HK-2 (cell line): ENCODE measurements around the gene ZNF598.

Experiments
- DNase-seq: peaks from one replicate; pipeline ENCODE4 v3.0.0-alpha.2; 2018; ENCODE audit not compliant: unreplicated experiment

Gene ZNF598

GRCh38 chr16:2006317-2006716 lies 3.3 kb downstream of the ZNF598 start:
- DNase-seq, result no peak

- DNase-seq, result no peak
Observed at GRCh38 chr16:2005646-2006045, 4.0 kb downstream of the ZNF598 start.

- no peak for DNase-seq
Observed at GRCh38 chr16:2004795-2005517, 4.7 kb downstream of the ZNF598 start.

DNA sequence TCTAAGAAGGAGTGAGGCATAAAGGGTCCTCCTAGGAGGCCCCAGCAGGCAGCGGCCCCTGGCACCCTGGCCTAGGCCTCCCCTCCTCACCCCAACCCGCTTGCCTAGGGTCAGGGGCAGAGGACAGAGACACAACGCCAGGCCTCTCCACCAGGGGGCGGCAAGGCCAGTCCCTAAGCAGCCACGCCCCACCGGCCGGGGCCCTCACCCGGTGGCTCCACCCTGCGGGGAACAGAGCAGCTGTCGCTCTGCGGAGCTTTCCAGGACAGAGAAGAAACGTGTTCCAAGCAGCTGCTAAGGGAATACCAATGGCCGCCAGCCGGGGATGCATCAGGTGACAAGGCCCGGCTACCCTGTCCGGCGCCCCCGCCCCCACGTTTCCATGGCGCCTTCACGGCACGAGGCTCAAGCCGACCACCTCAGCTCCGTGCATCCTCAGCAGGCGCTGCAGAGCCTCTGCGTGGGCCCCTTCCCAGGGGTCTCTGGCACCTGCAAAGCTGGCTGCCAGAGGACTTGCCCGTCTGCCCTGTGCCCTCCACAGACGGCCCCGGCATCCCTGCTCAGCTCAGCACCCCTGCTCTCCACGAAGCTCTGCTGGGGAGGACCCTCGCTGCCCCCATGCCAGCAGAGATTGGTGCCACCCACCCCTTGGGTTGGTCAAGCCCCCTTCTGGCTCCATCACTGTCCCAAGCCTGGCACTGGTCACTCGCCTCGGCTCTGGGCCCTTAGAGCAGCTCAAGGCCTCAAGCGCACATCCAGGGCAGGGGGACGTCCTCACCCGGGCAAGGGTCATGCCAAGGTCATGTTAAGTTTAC lies 5.6 kb downstream of the ZNF598 start:
- DNase-seq, result peak; percentile 61

DNA sequence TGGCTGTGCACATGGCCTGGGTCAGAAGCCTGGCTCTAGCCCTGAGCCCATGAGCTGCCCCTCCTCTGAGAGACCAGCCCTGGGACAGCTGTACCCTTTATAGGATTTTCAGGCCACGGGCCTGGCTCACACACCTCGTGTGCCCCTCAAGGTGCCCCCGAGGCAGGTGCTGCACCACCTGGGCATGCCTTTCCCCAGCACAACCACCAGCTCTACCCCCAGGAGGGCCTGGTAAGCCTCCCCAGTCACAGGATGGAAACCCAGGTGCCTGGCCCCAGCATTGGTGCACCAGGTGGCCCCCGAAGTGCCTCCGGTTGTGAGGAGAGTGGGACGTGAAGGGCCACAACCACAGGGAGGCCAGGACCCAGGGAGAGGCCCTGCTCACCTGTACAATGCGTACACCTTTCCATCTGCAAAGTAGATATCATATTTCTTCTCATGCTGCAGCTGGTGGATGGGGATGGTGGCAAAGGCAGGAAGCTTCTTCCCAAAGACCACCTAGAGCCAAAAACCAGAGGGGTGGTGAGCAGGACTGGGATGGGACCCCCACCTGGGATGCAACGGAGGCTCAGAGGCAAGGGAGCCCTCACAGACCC lies 6.3 kb downstream of the ZNF598 start:
- no peak for DNase-seq

GRCh38 chr16:2002406-2003230 lies 7.0 kb downstream of the ZNF598 start:
- no peak for DNase-seq

DNA sequence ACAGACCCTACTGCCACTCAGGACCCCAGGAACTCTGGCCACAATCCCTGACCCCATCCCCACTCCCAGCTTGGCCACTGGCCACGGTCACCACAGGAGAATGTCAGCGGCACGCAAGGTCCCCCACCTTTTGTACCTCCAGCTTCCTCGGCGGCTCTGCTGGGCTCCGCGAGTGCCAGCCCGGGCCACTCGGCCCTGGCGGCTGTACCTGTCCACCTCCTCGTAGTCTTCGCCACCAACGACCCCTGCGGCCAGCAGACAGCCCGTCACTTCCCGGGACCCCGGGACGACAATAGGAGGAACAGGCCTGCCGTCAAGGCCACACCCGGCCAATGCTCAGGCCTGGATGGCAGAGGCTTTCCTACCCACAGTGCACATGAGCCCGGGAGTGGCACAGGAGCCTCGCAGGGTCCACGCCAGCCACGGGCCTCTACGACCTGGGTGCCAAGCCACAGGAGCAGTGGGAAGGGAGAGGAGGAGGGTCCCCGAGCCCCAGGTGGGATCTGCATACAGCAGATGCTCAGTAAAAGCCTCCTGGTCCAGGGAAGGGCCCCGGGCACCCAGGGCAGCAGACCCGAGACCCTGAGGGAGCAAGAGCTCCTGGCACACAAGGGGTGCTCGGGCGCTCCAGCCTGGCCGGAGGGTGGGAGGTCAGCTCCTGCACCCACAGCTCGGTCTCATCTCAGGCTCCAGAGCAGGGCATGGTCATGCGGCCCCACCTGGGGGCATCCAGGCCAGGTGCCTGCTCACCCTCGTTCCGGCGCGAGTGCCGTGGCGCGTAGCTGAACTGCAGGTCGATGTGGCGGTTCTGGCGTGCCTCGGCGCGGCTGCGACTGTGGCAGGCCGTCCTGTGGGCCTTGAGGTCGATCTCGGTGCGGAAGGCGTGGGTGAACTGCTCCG lies 7.9 kb downstream of the ZNF598 start:
- DNase-seq, result no peak

DNA sequence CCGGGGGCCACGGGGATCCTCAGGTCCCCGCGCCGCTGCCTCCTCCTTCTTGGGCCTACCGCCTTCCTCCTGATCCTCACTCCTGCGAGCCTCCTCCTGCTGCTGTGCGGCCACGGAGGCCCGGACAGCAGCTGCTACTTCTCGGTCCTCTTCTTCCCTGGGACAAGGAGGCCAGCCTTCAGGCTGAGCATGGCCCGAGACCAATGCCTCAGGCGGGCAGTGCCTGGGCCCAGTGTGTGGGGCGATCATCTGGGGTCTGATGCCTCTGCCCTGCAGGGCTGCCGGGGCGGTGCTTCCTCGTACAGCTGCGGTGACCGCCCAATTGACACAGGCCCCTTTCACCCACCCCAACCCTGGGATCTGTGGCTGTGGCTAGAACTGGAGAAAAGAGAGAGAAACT lies 8.6 kb downstream of the ZNF598 start:
- DNase-seq, result no peak

DNA sequence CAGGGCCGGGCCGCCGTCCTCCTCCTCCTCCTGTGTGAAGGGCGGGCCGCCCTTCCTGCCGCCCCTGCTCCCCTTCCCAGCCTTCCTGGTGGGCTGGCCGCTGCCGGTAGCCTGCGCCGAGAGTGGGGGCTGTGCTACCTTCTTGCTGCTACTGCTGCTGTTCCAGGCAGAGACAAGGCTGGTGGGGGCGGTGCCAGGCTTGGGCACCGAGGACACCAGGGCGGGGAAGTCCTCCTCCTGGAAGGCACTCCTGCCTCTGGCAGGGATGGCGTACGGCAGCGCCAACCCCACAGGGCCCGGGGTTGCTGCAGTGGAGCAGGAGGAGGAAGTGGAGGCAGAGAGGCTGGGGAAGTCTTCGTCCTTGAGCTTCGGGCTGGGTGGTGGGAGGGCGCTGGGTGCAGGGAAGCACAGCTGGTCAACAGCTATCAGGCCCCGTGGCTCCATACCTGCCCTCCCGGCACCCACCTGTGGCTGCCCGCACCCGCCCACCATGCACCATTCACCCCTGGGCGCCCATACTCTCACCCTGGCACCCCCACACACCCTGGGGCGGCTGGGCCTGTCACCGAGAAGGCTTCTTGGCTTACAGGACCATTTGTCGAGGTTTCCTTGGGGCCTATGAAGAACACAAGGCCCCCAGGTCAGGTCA lies 9.6 kb downstream of the ZNF598 start:
- no peak for DNase-seq

DNA sequence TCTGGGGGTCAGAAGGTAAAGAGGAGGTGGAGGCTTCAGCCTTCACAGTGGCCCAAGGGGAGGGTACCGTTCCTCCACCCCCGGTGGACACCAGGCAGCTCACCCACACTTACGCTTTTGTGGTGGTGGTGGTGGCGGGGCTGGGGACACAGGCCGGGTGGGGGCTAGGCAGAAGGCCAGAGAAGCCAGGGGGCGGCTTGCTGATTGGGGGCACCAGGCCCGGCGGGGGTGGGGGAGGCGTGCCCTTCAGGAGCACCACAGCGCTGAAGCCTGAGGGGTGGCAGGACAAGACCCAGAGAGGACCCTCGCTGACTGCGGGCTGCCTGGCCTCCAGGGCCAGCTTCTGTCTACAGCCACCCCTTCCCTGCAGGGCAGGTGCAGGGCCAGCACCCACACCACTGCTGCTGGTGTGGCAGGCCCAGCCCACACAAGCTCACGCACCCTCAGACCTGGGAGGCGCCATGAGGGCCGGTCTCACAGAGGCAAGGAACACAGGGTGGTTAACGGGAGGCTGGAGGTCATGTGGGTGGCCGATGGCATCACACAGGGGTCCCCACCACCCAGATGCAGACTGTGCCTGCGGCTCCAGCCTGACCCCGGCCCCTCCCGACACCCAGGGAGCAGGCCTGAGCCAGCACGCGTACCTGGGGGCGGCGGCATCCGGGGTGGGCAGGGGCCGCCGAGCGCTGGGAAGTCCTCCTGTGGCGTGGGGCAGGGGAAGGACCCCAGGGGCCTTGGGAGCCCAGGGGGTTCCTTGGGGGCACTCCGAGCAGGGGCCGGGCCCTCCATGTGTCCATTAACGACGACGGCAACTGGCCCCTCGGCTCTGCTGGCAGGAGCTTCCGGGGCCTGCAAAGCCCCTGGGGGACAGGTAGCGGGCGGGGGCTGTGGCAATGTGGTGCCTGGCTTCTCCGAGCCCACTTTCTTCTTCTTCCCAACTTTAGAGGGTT lies 10.5 kb downstream of the ZNF598 start:
- DNase-seq, result no peak

- DNase-seq, result no peak
Observed at GRCh38 chr16:1998360-1998835, 11.2 kb downstream of the ZNF598 start.

- no peak for DNase-seq
Observed at GRCh38 chr16:1997494-1998359, 11.9 kb downstream of the ZNF598 start.

DNA sequence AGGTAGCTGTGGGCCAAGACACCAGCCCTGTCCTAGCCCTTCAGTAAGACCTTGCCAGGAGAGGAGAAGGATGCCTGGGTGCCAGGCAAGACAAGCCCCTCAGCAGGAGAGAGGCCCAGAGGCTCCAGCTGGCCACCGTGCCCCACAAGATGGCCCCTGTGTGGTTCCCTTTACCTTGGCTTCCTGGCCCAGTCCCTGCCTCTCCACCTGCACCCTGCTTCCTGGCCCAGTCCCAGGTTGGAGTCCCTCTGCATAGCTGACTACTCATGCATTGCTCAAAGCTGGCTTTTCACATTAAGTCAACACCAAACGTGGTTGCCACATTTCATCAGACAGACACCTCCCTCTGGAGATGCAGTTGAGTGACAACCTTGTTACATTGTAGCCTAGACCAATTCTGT lies 15.9 kb downstream of the ZNF598 start:
- peak; percentile 54 for DNase-seq

DNA sequence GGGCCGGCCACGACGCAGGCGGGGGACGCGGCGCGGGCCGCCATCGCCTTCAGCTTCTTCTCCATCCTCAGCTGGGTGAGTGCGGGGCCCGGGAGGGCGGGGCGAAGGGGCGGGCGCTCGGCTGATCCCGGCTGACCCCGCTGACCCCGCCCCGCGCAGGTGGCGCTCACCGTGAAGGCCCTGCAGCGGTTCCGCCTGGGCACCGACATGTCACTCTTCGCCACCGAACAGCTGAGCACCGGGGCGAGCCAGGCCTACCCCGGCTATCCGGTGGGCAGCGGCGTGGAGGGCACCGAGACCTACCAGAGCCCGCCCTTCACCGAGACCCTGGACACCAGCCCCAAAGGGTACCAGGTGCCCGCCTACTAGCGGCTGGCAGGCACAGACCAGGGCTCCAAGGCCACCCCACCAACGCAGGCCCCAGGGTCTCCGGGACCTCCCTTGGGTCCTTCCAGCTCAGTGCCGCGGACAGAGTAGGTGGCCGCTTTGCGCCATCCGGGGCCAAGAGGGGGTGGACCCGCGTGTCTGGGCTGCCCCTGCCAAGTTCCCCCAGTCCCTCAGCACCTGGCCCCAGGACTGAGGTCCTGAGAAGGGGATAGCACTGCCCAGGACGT lies 16.8 kb downstream of the ZNF598 start:
- no peak for DNase-seq

GRCh38 chr16:1991948-1992703 lies 17.5 kb downstream of the ZNF598 start:
- DNase-seq, result peak; percentile 98

DNA sequence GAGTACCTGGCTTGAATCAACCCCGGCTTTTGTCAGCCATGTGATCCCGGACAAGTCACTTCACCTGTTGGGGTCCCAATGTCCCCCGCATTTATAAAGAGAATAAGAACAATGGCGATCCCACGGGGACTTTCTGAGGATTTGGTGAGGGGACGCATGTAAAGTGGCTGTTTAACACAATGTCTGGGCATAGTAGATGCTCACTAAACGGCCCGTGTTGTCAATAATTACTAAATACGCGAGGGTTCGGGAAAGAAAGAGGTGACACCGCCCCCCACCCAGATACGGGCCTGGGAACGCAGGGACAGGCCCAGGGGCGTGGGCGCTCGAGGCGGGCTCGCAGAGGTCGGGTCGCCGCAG lies 18.1 kb downstream of the ZNF598 start:
- no peak for DNase-seq

GRCh38 chr16:1991135-1991551 lies 18.5 kb downstream of the ZNF598 start:
- DNase-seq, result no peak
